Ishikawa (cell line): ENCODE results near the gene COL26A1.
A peak's percentile ranks its signal among the peaks of the same experiment; 100 is the strongest.

Experiments used
- CEBPB ChIP-seq: IDR thresholded peaks from 2 replicates; pipeline ENCODE4 v1.6.1; 2012
- CREB1 ChIP-seq: IDR thresholded peaks from 2 replicates; pipeline ENCODE4 v1.6.1; 2012; ENCODE audit warnings: low read depth
- EGR1 ChIP-seq: IDR thresholded peaks from 2 replicates; pipeline ENCODE4 v1.6.1; 2012
- EP300 ChIP-seq: IDR thresholded peaks from 2 replicates; pipeline ENCODE4 v1.6.1; 2012; ENCODE audit warnings: borderline replicate concordance
- FOXM1 ChIP-seq: IDR thresholded peaks from 2 replicates; pipeline ENCODE4 v1.6.1; 2012; ENCODE audit warnings: low read depth, borderline replicate concordance
- MAX ChIP-seq: IDR thresholded peaks from 2 replicates; pipeline ENCODE4 v1.6.1; 2012
- NFIC ChIP-seq: IDR thresholded peaks from 2 replicates; pipeline ENCODE4 v1.6.1; 2012
- RAD21 ChIP-seq: IDR thresholded peaks from 2 replicates; pipeline ENCODE4 v1.6.1; 2012; ENCODE audit warnings: low read depth
- REST ChIP-seq: IDR thresholded peaks from 2 replicates; pipeline ENCODE4 v1.6.1; 2012; ENCODE audit warnings: low read depth, mild to moderate bottlenecking
- TAF1 ChIP-seq: IDR thresholded peaks from 2 replicates; pipeline ENCODE4 v1.6.1; 2012; ENCODE audit warnings: low read depth, mild to moderate bottlenecking
- TCF12 ChIP-seq: IDR thresholded peaks from 2 replicates; pipeline ENCODE4 v1.6.1; 2012; ENCODE audit warnings: low read depth
- TEAD4 ChIP-seq: IDR thresholded peaks from 2 replicates; pipeline ENCODE4 v1.6.1; 2012
- USF1 ChIP-seq: IDR thresholded peaks from 2 replicates; pipeline ENCODE4 v1.6.1; 2012
- YY1 ChIP-seq: IDR thresholded peaks from 2 replicates; pipeline ENCODE4 v1.6.1; 2012; ENCODE audit warnings: low read depth
- ZBTB7A ChIP-seq: IDR thresholded peaks from 2 replicates; pipeline ENCODE4 v1.6.1; 2012; ENCODE audit warnings: low read depth

Gene COL26A1

GRCh38 chr7:101598422-101598985 lies 235.8 kb downstream of the COL26A1 start:
- TF ChIP-seq REST (no peak), NFIC (peak; percentile 41; the same call in 1 of the 2 replicates), RAD21 (no peak), MAX (peak; percentile 48), USF1 (no peak), TCF12 (peak; percentile 74), YY1 (no peak), ZBTB7A (0 out of 2 replicates have a peak, but pooled peaks have one; percentile 46), EP300 (peak; percentile 8; the same call in 1 of the 2 replicates), EGR1 (no peak)

GRCh38 chr7:101598986-101599771 lies 236.5 kb downstream of the COL26A1 start:
- TF ChIP-seq REST (no peak), TAF1 (no peak), YY1 (no peak), NFIC (no peak), FOXM1 (no peak), MAX (no peak), ZBTB7A (no peak), CREB1 (no peak), TCF12 (no peak), EGR1 (no peak), USF1 (no peak), TEAD4 (no peak), EP300 (no peak), RAD21 (no peak), CEBPB (no peak)

- TF ChIP-seq EGR1: no peak
- no peak for TF ChIP-seq FOXM1
- TF ChIP-seq YY1: no peak
- no peak for TF ChIP-seq TAF1
- no peak for TF ChIP-seq CEBPB
- TF ChIP-seq TEAD4: no peak
- TF ChIP-seq REST: no peak
Measured at GRCh38 chr7:101599787-101600186, 237.1 kb downstream of the COL26A1 start.

- no peak for TF ChIP-seq NFIC
- no peak for TF ChIP-seq REST
- no peak for TF ChIP-seq CEBPB
- no peak for TF ChIP-seq MAX
- no peak for TF ChIP-seq ZBTB7A
- TF ChIP-seq RAD21: no peak
- TF ChIP-seq FOXM1: no peak
- TF ChIP-seq TEAD4: no peak
- TF ChIP-seq YY1: no peak
- TF ChIP-seq TAF1: no peak
- TF ChIP-seq EGR1: no peak
- no peak for TF ChIP-seq TCF12
- no peak for TF ChIP-seq USF1
- no peak for TF ChIP-seq EP300
- no peak for TF ChIP-seq CREB1
Measured at GRCh38 chr7:101602082-101602481, 239.4 kb downstream of the COL26A1 start.
